ENCODE data around the gene FAM43A. TPM values are rescaled to one million over a fixed set of nuclear protein-coding genes. Genes with fewer than 3 reads are reported as not detected.
A peak's percentile ranks its signal among the peaks of the same experiment; 100 is the strongest.

The FAM43A gene, protein sequence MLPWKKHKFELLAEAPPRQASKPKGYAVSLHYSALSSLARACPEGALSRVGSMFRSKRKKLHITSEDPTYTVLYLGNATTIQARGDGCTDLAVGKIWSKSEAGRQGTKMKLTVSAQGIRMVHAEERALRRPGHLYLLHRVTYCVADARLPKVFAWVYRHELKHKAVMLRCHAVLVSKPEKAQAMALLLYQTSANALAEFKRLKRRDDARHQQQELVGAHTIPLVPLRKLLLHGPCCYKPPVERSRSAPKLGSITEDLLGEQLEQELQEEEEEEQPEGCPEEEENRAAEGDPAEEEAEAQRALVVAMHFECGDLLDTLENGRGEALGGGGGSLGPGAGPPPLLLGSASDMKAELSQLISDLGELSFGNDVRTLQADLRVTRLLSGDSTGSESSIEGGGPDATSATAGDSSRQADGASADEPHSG
- 10 to 100 TPM; 13.1 to 22.1 TPM for total RNA-seq
- polyA plus RNA-seq (ENCODE audit: insufficient read depth, low read depth, low replicate concordance) = 7.5 TPM
- long read RNA-seq, donor 1, transcript FAM43A-201 (1 exons, 2,494 nt) = major isoform, 20 of 20 reads
- long read RNA-seq, donor 1, partial matches to known transcripts = 0 of 20 reads
- long read RNA-seq, donor 1, other reads (novel, unspliced or antisense) = 0 of 20 reads
- long read RNA-seq, donor 2, transcript FAM43A-201 (1 exons, 2,494 nt) = major isoform, 8 of 8 reads
- long read RNA-seq, donor 2, partial matches to known transcripts = 0 of 8 reads
- long read RNA-seq, donor 2, other reads (novel, unspliced or antisense) = 0 of 8 reads

- TF ChIP-seq CTCF (IDR thresholded peaks at IDR 0.05) = no peak
- peak; percentile 98 for TF ChIP-seq POLR2A (IDR thresholded peaks at IDR 0.05)
- no peaks in the 10 kb centered on the region for H3K36me3 ChIP-seq (ENCODE audit: low read depth, missing control alignments)
- no peaks in the 10 kb centered on the region for H3K9me3 ChIP-seq
- H3K4me3 ChIP-seq = peak within 1 kb of the TSS; percentile 63 to 77
- intact Hi-C loops (cut with DNase I; ENCODE audit: low total_unique reads) = loop anchor here (5.0 kb wide), 2 partner anchors 416 to 571 kb away; no protein-coding TSS in a partner anchor
- H3K27ac ChIP-seq = peak within 1 kb of the TSS; percentile 22 to 82
- H3K27me3 ChIP-seq = no peaks in the 10 kb centered on the region
- peaks cover 29% of the 10 kb centered on the region for H3K4me1 ChIP-seq
- WGBS, 2 donors = 0% methylated on average over 4 to 66 of the region's 70 CpGs
- peak; percentile 94 for DNase-seq
Measured at GRCh38 chr3:194685718-194686413, at the start of gene FAM43A. FAM43A (plus strand) TSS chr3:194685883; CDS start chr3:194686827, 944 bp downstream.

DNA sequence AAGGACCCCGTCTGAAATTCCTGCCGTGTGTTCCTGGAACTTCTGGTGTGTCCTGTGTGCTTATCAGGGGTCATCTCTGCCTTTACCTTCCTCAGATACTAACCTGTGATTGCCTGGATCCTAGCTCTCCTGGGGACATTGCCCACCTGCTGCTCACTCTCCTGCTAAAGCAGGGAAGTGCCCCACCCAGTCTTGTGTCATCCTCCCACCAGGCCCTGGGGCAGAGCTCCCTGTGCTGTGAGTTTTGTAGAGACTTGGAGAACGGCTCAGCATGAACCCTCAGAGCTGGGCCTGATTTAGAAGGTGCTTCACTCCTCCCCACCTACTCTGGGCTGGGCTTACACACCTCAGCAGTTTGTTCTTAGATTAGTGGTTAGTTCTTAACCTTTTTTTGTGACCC, 48.6 kb upstream of the FAM43A start:
- Histone ChIP-seq H3K9me3 (no peaks in the 10 kb centered on the region), H3K27me3 (no peaks in the 10 kb centered on the region), H3K4me1 (no peaks in the 10 kb centered on the region), H3K4me3 (no peak overlapping the region), H3K27ac (no peak overlapping the region), H3K36me3 (ENCODE audit: low read depth, missing control alignments) (no peaks in the 10 kb centered on the region)
- TF ChIP-seq CTCF (IDR thresholded peaks at IDR 0.05) (no peak), POLR2A (IDR thresholded peaks at IDR 0.05) (no peak)
- intact Hi-C loops (cut with DNase I; ENCODE audit: low total_unique reads) = no loop called here
- no peak for DNase-seq
- 75 to 76% methylated on average over 3 of the region's 3 CpGs for WGBS, 2 donors

- WGBS, 2 donors = 86 to 89% methylated on average over 21 to 22 of the region's 22 CpGs
- H3K27me3 ChIP-seq = no peaks in the 10 kb centered on the region
- no peaks in the 10 kb centered on the region for H3K4me1 ChIP-seq
- no peaks in the 10 kb centered on the region for H3K36me3 ChIP-seq (ENCODE audit: low read depth, missing control alignments)
- H3K27ac ChIP-seq = no peak overlapping the region
- no peak for DNase-seq
- H3K4me3 ChIP-seq = no peak overlapping the region
- no peaks in the 10 kb centered on the region for H3K9me3 ChIP-seq
- intact Hi-C loops (cut with DNase I; ENCODE audit: low total_unique reads) = no loop called here
- no peak for TF ChIP-seq POLR2A (IDR thresholded peaks at IDR 0.05)
- TF ChIP-seq CTCF (IDR thresholded peaks at IDR 0.05) = no peak
Measured at GRCh38 chr3:194637541-194638400, 47.9 kb upstream of the FAM43A start.

DNA sequence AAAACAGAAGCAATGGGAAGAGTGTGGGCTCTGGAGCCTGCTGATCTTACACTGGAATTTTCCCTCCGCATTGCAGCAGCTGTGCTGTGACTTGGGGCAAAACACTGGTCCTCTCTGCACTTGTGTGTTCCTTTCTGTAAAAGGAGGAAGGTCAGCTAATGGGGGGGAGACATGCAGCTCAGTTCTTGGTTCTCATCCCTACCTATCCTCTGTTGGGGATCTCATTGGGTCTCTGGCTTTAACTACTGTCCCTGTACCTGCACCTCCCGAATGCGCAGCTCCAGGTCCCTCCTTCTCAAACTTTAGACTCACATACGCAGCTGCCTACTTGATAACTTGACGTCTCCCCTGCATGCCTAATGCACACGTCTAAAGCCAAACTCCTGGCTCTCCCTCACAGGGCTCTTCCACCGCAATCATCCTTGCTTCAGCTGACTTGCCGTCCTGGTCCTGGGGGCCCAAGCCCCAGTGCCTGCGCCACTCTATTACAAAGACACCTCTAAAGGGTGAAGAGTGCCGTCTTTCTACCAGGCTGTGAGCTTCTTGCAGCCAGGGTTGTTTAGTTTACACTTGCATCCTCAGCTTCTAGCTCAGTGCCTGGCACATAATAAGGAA, 46.6 kb upstream of the FAM43A start:
- DNase-seq = no peak
- intact Hi-C loops (cut with DNase I; ENCODE audit: low total_unique reads) = no loop called here
- Histone ChIP-seq H3K4me1 (no peaks in the 10 kb centered on the region), H3K27ac (no peak overlapping the region), H3K36me3 (ENCODE audit: low read depth, missing control alignments) (no peaks in the 10 kb centered on the region), H3K27me3 (no peaks in the 10 kb centered on the region), H3K9me3 (no peaks in the 10 kb centered on the region), H3K4me3 (no peak overlapping the region)
- WGBS, 2 donors = 87 to 94% methylated on average over 10 of the region's 10 CpGs
- TF ChIP-seq POLR2A (IDR thresholded peaks at IDR 0.05) (no peak), CTCF (IDR thresholded peaks at IDR 0.05) (no peak)

Data from testis (tissue), 5 donors.